Daoy (cell line): ENCODE data around the gene CDH8. TPM values are rescaled to one million over a fixed set of nuclear protein-coding genes. Genes with fewer than 3 reads are reported as not detected.

Experiments
- DNase-seq: peaks from one replicate; pipeline ENCODE4 v3.0.0-alpha.2; 2015; ENCODE audit warnings: low read depth
- total RNA-seq: library from RNA; depleted of rRNA; stranded (reverse); fragments of >200 nt; shearing (Covaris generic); gene quantifications from 2 replicates; pipeline ENCODE4 v1.2.3, GENCODE V29; 2014

CDH8 gene
- total RNA-seq, 1 experiment from 2014 or later = not detected

GRCh38 chr16:61616088-61616487 is 420.1 kb downstream of the CDH8 start:
- no peak for DNase-seq

GRCh38 chr16:61611847-61612491 is 424.3 kb downstream of the CDH8 start:
- DNase-seq = no peak

GRCh38 chr16:61606581-61606980 is 429.7 kb downstream of the CDH8 start:
- no peak for DNase-seq
